Astrocyte of the cerebellum (primary cell): ENCODE results near the gene AEBP2.
A peak's percentile ranks its signal among the peaks of the same experiment; 100 is the strongest.

Source experiments
- DNase-seq: peaks from one replicate; pipeline ENCODE4 v3.0.0-alpha.2; 2011; ENCODE audit warnings: low read depth
- H3K4me3 ChIP-seq: 2 replicates; pipeline ENCODE4 v1.5.1; 2011; ENCODE audit warnings: mild to moderate bottlenecking, low read depth, low read length, moderate library complexity
- CTCF ChIP-seq: IDR thresholded peaks from 2 replicates; pipeline ENCODE4 v1.5.1; 2012; ENCODE audit warnings: low read length, low read depth, moderate library complexity, mild to moderate bottlenecking; ENCODE audit errors: missing control alignments
- in situ Hi-C: cut with HindIII; loops from 2 replicates; pipeline ENCODE4 v1.10.0; 2017; ENCODE audit warnings: low sequenced_read_pairs

The AEBP2 gene

DNA sequence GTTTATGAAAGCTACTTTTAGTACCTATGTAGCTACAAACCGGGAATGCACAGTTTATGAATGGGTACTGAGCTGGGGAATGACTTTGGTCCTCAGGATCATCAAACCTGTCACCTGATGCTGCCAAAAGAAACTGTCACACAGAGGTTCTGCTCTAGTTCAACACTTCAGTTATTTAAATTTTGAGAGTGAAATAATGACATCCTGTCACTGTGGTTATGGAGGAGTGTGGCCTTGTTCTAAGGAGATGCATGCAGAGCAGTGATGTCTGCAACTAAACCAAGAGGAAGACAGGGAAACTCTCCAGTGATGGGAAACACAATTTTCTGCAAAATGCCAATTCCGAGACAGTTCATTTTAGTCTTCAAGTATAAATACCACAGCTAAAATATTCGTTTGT, 4.8 kb upstream of the AEBP2 start:
- H3K4me3 ChIP-seq, result no peak overlapping the region
- in situ Hi-C loops, result no loop called here
- no peak for TF ChIP-seq CTCF
- no peak for DNase-seq

- in situ Hi-C loops, result no loop called here
- TF ChIP-seq CTCF, result no peak
Measured at GRCh38 chr12:19435831-19436497, 3.3 kb upstream of the AEBP2 start.

DNA sequence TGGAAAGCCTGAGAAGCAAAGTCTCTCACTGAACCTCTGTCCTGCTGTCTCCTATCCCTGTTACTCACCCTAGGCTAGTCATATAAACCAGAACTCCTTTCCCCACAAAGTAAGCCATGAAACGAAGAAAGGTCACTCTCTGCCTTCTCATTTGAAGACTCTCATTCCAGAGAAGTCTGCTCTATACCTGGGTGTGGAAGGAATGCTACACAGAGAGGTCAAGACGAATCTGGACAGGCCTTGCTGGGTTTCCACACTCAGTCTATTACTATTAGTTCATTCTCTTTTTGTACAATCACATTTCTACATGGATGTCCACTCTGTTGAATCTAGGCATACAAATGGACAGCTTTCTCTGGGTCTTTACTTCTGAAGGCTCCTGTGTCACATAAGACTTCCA, 2.4 kb upstream of the AEBP2 start:
- no peak for DNase-seq
- in situ Hi-C loops, result no loop called here
- no peak for TF ChIP-seq CTCF
- H3K4me3 ChIP-seq, result no peak overlapping the region

More at GRCh38 chr12:19435831-19436497, 3.3 kb upstream of the AEBP2 start:
- H3K4me3 ChIP-seq, result no peak overlapping the region
- no peak for DNase-seq

GRCh38 chr12:19437996-19438395, 1.3 kb upstream of the AEBP2 start:
- H3K4me3 ChIP-seq, result no peak overlapping the region
- no peak for TF ChIP-seq CTCF
- in situ Hi-C loops, result no loop called here
- DNase-seq, result no peak

GRCh38 chr12:19440019-19440858, 947 bp downstream of the AEBP2 start:
- H3K4me3 ChIP-seq, result peak overlapping the region; percentile 81
- in situ Hi-C loops, result no loop called here
- DNase-seq, result no peak
- TF ChIP-seq CTCF, result no peak

GRCh38 chr12:19440916-19441315, 1.6 kb downstream of the AEBP2 start:
- in situ Hi-C loops, result no loop called here
- TF ChIP-seq CTCF, result no peak
- no peak for DNase-seq
- peak overlapping the region; percentile 81 for H3K4me3 ChIP-seq
